Spleen (tissue), 7 donors: ENCODE results near the gene IL11RA.

Source experiments
- CTCF ChIP-seq, 11 experiments: fragments of 200-600 bp in 7 of 11; fragments of 450-650 bp in 4 of 11; sonication (generic) in 4 of 11; IDR thresholded peaks in 8 of 11; conservative IDR thresholded peaks in 3 of 11; 1 replicate in 7 of 11; 2 replicates in 4 of 11; pipeline versions ENCODE4 v1.4.0 to v1.8.0; 2016 to 2021; ENCODE audit warnings: antibody characterized with exemption in 11 of 11, inconsistent platforms in 4 of 11, mild to moderate bottlenecking in 1 of 11
- POLR2A ChIP-seq, 3 donors: fragments of 450-650 bp; IDR thresholded peaks; one replicate each; pipeline ENCODE4 v1.5.1; 2017; ENCODE audit warnings: antibody characterized with exemption in 3 of 3, mild to moderate bottlenecking in 1 of 3
- POLR2AphosphoS5 ChIP-seq, 3 donors: sonication (generic); formaldehyde crosslinking; IDR thresholded peaks; one replicate each; pipeline ENCODE4 v1.5.1; 2017; ENCODE audit warnings: antibody characterized with exemption in 3 of 3
- donor health status: DM: no; HTN: no; CAD: no; lungs with moderate emphysema.
- donor health status: DM: no; HTN: no; CAD: no.
- donor health status: DM: no; HTN: no; CAD: no.

GRCh38 chr9:34606190-34606589 is 45.8 kb upstream of the IL11RA start:
- TF ChIP-seq CTCF (IDR thresholded peaks at IDR 0.05 in 8 of 11, conservative IDR thresholded peaks at IDR 0.05 in 3 of 11) (no peak), POLR2AphosphoS5 (IDR thresholded peaks at IDR 0.05) (no peak), POLR2A (IDR thresholded peaks at IDR 0.05) (no peak)
